ENCODE data around the gene PTCHD1. TPM values are rescaled to one million over a fixed set of nuclear protein-coding genes. Genes with fewer than 3 reads are reported as not detected.

Gene PTCHD1
- polyA plus RNA-seq, 1 of the 3 experiments (the other 2 are of a cell fraction) = not detected

DNA sequence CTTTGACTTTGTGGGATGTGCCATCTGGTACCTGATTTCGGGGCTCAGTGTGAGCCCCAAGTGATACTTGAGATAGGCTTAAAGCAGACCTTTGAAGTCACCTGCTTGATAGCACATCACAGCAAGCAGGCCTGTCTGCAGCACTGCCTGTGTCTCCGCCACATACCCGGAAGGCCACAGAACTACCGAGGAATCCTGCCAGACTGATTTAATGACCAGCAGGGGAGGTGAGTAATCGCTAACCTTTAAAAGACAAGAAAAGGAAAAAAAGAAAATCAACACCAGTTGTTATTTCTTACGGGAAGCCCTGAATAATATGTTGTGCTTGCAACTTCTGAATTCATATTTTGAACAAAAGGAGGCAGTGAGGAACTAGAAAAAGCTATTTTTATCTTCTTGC is 6.8 kb downstream of the PTCHD1 start:
- Histone ChIP-seq H3K9ac (no peak overlapping the region), H3K9me2 (no peaks in the 10 kb centered on the region), H3K36me3 (replicated peaks in 1 of 2; ENCODE audit: control insufficient read depth in 1 of 2, insufficient read depth in 2 of 2, low read length in 1 of 2) (no peaks in the 10 kb centered on the region), H3K27me3 (ENCODE audit: insufficient read depth) (peaks cover 9% of the 10 kb centered on the region; the same call in 1 of the 2 replicates), H2AFZ (ENCODE audit: low read depth) (no peak overlapping the region), H3F3A (replicated peaks; ENCODE audit: insufficient read depth) (no peaks in the 10 kb centered on the region), H3K79me2 (ENCODE audit: insufficient read depth) (no peaks in the 10 kb centered on the region), H3K4me2 (no peak overlapping the region), H4K20me1 (ENCODE audit: insufficient read depth) (no peaks in the 10 kb centered on the region), H3K4me1 (ENCODE audit: control insufficient read depth in 1 of 2, insufficient read depth in 2 of 2, low read depth in 1 of 2, low read length in 1 of 2) (no peaks in the 10 kb centered on the region), H3K4me3 (ENCODE audit: low read depth in 2 of 2, low read length in 1 of 2) (no peak overlapping the region), H3K9me3 (no peaks in the 10 kb centered on the region), H3K27ac (ENCODE audit: low read depth in 2 of 2, low read length in 1 of 2) (no peak overlapping the region)
- DNase-seq = no peak
- WGBS (ENCODE audit: low lambda C conversion rate) = 34% methylated on average over 6 of the region's 6 CpGs
- ChIA-PET POLR2A (no interaction called here), CTCF (no interaction called here)
- TF ChIP-seq MXI1 (IDR thresholded peaks at IDR 0.05; ENCODE audit: low read depth, low read length) = no peak
- no peak for TF ChIP-seq EP300 (IDR thresholded peaks at IDR 0.05; ENCODE audit: borderline replicate concordance in 1 of 2, low read depth in 1 of 2, low read length in 1 of 2)
- TF ChIP-seq, protein P1, sequence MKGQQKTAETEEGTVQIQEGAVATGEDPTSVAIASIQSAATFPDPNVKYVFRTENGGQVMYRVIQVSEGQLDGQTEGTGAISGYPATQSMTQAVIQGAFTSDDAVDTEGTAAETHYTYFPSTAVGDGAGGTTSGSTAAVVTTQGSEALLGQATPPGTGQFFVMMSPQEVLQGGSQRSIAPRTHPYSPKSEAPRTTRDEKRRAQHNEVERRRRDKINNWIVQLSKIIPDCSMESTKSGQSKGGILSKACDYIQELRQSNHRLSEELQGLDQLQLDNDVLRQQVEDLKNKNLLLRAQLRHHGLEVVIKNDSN (IDR thresholded peaks at IDR 0.05; ENCODE audit: borderline replicate concordance, low read depth) = no peak
- TF ChIP-seq ZBTB33 (IDR thresholded peaks at IDR 0.05; ENCODE audit: borderline replicate concordance, low read depth) = no peak
- no peak for TF ChIP-seq JUND (IDR thresholded peaks at IDR 0.05)
- TF ChIP-seq TEAD4 (IDR thresholded peaks at IDR 0.05; ENCODE audit: borderline replicate concordance, insufficient read depth) = no peak
- no peak for TF ChIP-seq RFX5 (IDR thresholded peaks at IDR 0.05; ENCODE audit: low read length)
- TF ChIP-seq RCOR1 (IDR thresholded peaks at IDR 0.05; ENCODE audit: low read length) = no peak
- TF ChIP-seq, protein P2, sequence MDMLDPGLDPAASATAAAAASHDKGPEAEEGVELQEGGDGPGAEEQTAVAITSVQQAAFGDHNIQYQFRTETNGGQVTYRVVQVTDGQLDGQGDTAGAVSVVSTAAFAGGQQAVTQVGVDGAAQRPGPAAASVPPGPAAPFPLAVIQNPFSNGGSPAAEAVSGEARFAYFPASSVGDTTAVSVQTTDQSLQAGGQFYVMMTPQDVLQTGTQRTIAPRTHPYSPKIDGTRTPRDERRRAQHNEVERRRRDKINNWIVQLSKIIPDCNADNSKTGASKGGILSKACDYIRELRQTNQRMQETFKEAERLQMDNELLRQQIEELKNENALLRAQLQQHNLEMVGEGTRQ (IDR thresholded peaks at IDR 0.05; ENCODE audit: borderline replicate concordance, low read depth, low read length) = no peak
- no peak for TF ChIP-seq TAF1 (IDR thresholded peaks at IDR 0.05; ENCODE audit: borderline replicate concordance, low read depth, low read length)
- no peak for TF ChIP-seq POLR2AphosphoS5 (IDR thresholded peaks at IDR 0.05; ENCODE audit: low read depth, low read length)
- TF ChIP-seq PBX3 (IDR thresholded peaks at IDR 0.05) = no peak
- no peak for TF ChIP-seq YY1 (IDR thresholded peaks at IDR 0.05; ENCODE audit: low read depth)
- no peak for TF ChIP-seq SMC3 (IDR thresholded peaks at IDR 0.05; ENCODE audit: low read depth, low read length)
- no peak for TF ChIP-seq ELF1 (IDR thresholded peaks at IDR 0.05)
- no peak for TF ChIP-seq CTCF (IDR thresholded peaks at IDR 0.05)

All from SK-N-SH (cell line).